ENCODE data around the gene FOXL3. TPM values are rescaled to one million over a fixed set of nuclear protein-coding genes. Genes with fewer than 3 reads are reported as not detected.
A peak's percentile ranks its signal among the peaks of the same experiment; 100 is the strongest.

The FOXL3 gene
- total RNA-seq, 1 experiment from 2014 or later: not detected

- H3K79me2 ChIP-seq (ENCODE audit: insufficient read depth, low read length): no peaks in the 10 kb centered on the region
- no peak overlapping the region for H3K4ac ChIP-seq (ENCODE audit: low read depth, low read length)
- H3K23ac ChIP-seq (ENCODE audit: insufficient read length, low read depth, low read length): no peak overlapping the region
- no peaks in the 10 kb centered on the region; a peak in 2 of 7 replicates for H3K36me3 Mint-ChIP-seq (ENCODE audit: insufficient read depth in 1 of 3, low read depth in 3 of 3)
- no peak overlapping the region for H2AFZ ChIP-seq (ENCODE audit: low read length)
- H3K79me1 ChIP-seq (ENCODE audit: insufficient read depth, low read depth, low read length, poor library complexity, severe bottlenecking): no peaks in the 10 kb centered on the region
- H3K27me3 ChIP-seq (ENCODE audit: insufficient read depth, low read length): peaks cover 33% of the 10 kb centered on the region
- H2BK12ac ChIP-seq (ENCODE audit: insufficient read length, low read depth, low read length): no peak overlapping the region
- peaks cover 80% of the 10 kb centered on the region for H3K27me3 Mint-ChIP-seq (ENCODE audit: low read depth)
- H3K4me1 Mint-ChIP-seq: no peaks in the 10 kb centered on the region
- H4K91ac ChIP-seq (ENCODE audit: insufficient read length, low read depth, low read length): no peak overlapping the region
- no peaks in the 10 kb centered on the region for H3K4me1 ChIP-seq (ENCODE audit: insufficient read depth, low read length)
- H3K9me3 ChIP-seq (ENCODE audit: control insufficient read depth, low read depth, low read length): no peaks in the 10 kb centered on the region
- no peak overlapping the region for H4K8ac ChIP-seq (replicated peaks; ENCODE audit: insufficient read length, low read depth, low read length)
- no peak for DNase-seq
- H2BK5ac ChIP-seq (ENCODE audit: insufficient read length, low read length): no peak overlapping the region
- no peak overlapping the region for H2BK120ac ChIP-seq (ENCODE audit: low read depth, low read length, poor library complexity, severe bottlenecking)
- no peak overlapping the region for H2BK20ac ChIP-seq (ENCODE audit: low read depth, low read length, poor library complexity, severe bottlenecking)
- no peaks in the 10 kb centered on the region for H4K20me1 ChIP-seq (ENCODE audit: control insufficient read depth, insufficient read depth, insufficient read length)
- H3K4me3 Mint-ChIP-seq: peak overlapping the region; percentile 31 to 57; a peak in 3 of 5 replicates
- no peak overlapping the region for H3K56ac ChIP-seq (ENCODE audit: insufficient read length, low read depth, low read length)
- H3K23me2 ChIP-seq (ENCODE audit: insufficient read length, low read depth, low read length, poor library complexity, severe bottlenecking): peaks cover 8% of the 10 kb centered on the region
- peak overlapping the region; percentile 8 for H3K4me2 ChIP-seq (ENCODE audit: insufficient read depth, insufficient read length, low read length)
- no peak overlapping the region for H3T11ph ChIP-seq (ENCODE audit: low read length)
- no peak overlapping the region for H3K27ac ChIP-seq (ENCODE audit: insufficient read length, low read depth, low read length)
- H2BK15ac ChIP-seq (ENCODE audit: low read depth, low read length): no peak overlapping the region
- no CpG with 5 or more reads among the region's 14 CpGs for WGBS (ENCODE audit: extremely low coverage, insufficient read length, low lambda C conversion rate)
- H3K14ac ChIP-seq (ENCODE audit: insufficient read depth, low read length): no peak overlapping the region
- peaks cover 8 to 27% of the 10 kb centered on the region in 2 experiments for H3K9me3 Mint-ChIP-seq
- no peak overlapping the region for H3K18ac ChIP-seq (ENCODE audit: insufficient read length, low read depth, low read length)
- no peak overlapping the region for H2AK5ac ChIP-seq (ENCODE audit: insufficient read length, low read length)
- H3K27ac Mint-ChIP-seq: no peak overlapping the region
- TF ChIP-seq, protein P1, sequence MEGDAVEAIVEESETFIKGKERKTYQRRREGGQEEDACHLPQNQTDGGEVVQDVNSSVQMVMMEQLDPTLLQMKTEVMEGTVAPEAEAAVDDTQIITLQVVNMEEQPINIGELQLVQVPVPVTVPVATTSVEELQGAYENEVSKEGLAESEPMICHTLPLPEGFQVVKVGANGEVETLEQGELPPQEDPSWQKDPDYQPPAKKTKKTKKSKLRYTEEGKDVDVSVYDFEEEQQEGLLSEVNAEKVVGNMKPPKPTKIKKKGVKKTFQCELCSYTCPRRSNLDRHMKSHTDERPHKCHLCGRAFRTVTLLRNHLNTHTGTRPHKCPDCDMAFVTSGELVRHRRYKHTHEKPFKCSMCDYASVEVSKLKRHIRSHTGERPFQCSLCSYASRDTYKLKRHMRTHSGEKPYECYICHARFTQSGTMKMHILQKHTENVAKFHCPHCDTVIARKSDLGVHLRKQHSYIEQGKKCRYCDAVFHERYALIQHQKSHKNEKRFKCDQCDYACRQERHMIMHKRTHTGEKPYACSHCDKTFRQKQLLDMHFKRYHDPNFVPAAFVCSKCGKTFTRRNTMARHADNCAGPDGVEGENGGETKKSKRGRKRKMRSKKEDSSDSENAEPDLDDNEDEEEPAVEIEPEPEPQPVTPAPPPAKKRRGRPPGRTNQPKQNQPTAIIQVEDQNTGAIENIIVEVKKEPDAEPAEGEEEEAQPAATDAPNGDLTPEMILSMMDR (conservative IDR thresholded peaks at IDR 0.05): no peak
- no peak overlapping the region for H3K9ac ChIP-seq (ENCODE audit: extremely low read depth, insufficient read length, low read length)
- no peak overlapping the region for H4K5ac ChIP-seq (ENCODE audit: insufficient read length, low read depth, low read length)
Observed at GRCh38 chr7:288671-289101, 1.3 kb upstream of the FOXL3 start.
